ENCODE results near the gene TIMP2.

The TIMP2 gene, protein sequence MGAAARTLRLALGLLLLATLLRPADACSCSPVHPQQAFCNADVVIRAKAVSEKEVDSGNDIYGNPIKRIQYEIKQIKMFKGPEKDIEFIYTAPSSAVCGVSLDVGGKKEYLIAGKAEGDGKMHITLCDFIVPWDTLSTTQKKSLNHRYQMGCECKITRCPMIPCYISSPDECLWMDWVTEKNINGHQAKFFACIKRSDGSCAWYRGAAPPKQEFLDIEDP

DNA sequence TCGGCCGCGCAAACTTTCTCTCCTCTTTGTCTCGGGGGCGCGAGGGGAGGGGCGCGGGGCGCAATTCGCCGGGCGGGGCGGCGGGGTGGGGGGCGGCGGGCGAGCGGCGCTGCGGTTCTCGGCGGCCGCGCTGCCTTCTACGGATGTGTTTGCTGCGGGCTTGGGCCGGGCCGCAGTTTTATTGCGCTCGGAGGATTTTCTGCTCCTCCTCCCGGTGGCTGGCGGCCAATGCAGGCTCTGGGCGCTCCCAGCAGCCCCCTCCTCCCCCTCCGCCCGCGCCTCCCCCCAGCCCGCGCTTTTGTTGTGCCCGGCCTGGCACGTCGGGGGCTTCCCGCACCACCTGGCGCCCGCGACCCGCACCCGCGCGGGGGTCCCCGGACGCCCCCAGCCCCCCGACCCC is at the start of gene TIMP2:
TSS of gene TIMP2 (minus strand) at position 154 of the 400 bp plus-strand sequence. CDS start 299 bp downstream, outside the sequence.
- TF ChIP-seq GATA2 (IDR thresholded peaks at IDR 0.05; ENCODE audit: low read depth, low read length) (no peak), GATA3 (IDR thresholded peaks at IDR 0.05; ENCODE audit: low read depth, low read length) (no peak)

DNA sequence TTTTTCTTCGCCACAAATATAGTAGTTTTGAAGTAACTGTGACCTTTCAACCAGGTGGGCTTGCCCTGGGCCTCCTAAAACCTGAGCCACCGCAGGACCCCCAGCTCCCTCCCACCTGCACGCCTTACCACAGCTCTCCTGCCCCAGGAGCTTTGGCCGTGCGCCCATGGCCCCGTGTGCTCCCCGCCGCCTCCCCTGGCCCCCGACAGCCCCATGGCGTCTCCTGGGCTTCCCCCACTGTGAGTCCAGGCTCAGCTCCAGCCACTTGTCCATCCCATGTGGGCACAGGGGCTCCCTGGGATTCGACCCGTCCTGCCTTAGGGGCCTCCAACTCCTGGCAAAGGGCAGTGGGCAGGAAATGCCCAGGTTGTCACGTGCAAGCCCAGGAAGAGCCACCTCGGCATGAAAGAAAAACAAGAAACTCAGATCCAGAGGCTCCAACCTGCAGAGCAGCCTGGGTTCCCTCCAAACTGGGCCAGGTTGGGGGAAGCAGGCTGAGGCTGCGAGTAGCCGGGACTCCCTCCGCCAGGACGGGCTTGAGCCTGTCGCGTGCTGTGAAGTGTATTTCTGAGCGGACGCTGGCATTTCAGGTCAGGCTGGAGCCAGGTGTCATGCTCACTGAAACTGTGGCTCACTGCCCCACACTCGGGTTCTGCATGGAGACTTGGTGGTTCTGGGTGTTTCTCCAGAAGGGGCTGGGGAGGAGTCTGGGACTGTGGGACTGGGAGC is 48.8 kb upstream of the TIMP2 start:
- no peak for TF ChIP-seq GATA2 (IDR thresholded peaks at IDR 0.05; ENCODE audit: low read depth, low read length)
- TF ChIP-seq GATA3 (IDR thresholded peaks at IDR 0.05; ENCODE audit: low read depth, low read length): no peak

DNA sequence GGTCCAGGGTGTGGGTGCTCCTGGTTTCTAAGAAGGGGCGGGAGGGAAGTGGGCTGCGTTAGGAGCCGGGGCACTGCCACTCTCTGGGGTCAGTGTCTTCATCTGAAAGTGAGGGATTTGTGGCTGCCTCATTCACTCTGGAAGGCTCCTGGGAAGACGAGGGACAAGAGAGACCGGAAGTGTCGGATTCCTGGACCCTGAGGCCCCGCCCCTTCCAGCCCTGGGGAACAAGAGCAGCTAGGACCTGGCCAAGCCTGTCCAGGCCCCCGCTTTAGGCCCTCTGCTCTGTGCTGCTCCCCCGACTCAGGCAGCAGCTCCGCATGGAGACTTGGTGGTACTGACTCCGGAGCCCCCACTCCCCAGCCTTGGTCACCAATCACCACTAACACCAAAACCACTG is 48.0 kb upstream of the TIMP2 start:
- TF ChIP-seq GATA2 (IDR thresholded peaks at IDR 0.05; ENCODE audit: low read depth, low read length) (no peak), GATA3 (IDR thresholded peaks at IDR 0.05; ENCODE audit: low read depth, low read length) (no peak)

DNA sequence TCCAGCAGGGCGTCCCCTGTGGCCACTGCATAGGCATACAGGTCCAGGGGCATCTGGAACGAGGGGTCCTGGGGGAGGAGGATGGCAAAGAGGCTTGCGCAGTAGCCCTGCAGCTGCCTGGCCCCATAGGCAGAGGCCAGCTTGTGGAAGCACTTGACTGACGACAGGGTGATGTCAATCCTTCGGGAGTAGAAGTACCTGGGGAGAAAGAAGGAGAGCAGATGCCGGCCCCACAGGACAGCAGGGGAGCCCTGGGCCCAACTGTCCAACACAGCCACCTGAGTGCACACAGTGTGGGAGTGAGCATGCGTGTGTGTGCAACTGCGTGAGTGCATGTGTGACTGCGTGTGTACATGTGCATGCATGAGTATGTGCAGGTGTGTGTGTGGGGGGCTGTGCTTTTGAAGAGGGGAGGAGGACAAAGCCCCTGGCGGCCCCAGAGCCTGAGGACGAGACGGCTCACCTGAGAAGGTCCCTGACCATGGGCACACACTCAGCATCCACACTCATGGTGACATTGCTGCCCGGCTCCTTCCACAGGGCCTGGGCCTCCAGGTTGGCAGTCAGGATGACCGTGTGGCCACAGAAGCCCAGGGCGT is 47.4 kb upstream of the TIMP2 start:
- TF ChIP-seq GATA2 (IDR thresholded peaks at IDR 0.05; ENCODE audit: low read depth, low read length) (no peak), GATA3 (IDR thresholded peaks at IDR 0.05; ENCODE audit: low read depth, low read length) (no peak)

DNA sequence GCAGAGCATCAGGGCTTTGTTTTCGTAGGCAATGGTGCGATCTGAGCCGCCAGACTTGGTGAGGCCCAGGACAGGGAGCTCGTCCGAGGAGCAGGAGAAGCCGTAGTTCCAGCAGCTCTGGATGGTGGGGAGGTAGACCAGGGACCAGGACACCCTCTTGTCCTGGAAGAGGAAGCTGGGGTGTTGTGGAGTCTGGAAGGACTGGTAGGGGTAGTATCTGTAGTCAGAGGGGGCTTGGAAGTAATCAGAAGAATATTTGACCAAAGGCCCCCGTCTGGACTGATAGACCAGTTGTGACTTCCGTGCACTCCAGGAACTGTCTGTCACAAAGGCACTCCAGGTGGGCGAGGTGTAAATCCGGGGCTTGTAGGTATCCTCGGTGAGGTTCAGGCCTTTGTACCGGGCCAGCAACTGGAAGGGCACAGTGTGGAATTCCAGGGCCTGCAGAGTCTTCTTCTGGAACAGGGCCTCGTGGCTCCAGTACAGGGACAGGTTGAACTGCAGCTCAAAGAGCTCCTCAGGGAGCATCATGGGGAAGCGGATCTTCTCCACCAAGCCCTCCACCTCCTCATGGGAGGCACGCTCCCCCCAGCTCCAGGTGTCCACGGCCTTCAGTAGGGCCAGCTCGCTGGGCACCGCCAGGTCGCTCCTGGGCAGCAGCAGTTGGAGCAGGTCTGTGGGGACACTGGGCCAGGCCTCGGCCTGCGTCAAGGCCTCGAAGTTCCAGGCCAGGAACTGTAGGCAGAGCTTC is 46.7 kb upstream of the TIMP2 start:
- TF ChIP-seq GATA3 (IDR thresholded peaks at IDR 0.05; ENCODE audit: low read depth, low read length) (no peak), GATA2 (IDR thresholded peaks at IDR 0.05; ENCODE audit: low read depth, low read length) (no peak)

DNA sequence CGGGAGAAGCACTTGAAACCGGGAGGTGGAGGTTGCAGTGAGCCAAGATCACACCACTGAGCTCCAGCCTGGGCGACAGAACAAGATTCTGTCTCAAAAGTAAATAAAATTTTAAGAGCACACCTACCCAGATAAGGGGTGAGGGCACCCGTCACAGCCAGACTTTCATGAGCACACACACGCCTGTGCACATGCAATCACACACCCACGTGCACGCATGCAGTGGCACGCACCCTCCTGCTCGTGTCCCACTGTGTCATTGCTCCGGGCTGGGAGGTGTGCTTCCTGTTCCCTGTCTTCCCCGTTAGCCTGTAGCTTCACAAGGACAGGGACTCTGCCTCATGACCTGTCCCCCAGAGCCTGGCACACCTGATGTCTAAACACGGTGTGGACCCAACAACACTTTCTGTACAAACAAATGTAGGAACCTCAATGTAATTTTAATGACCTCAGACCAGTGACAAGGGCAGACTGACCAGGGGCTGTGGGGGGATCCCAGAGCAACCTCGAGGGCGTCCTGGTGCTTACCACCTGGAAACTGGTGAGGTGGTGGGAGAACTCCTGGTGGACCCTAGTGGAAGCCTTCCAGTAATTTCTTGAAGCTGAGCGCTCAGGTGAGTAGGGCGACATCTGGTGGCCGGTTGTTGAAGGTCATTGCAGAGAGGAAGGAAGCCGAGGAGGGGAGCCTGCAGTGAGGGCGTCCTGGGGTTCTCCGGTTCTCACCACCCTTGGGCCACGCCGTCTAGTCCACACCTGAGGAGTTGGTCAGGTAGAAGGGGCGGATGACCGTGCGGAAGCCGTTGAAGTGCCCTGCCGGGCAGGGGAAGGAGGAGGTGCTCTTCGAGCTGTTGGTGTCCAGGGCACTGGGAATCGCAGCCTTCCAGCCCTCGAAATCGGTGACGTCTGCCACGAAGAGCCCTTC is 45.9 kb upstream of the TIMP2 start:
- TF ChIP-seq GATA3 (IDR thresholded peaks at IDR 0.05; ENCODE audit: low read depth, low read length) (no peak), GATA2 (IDR thresholded peaks at IDR 0.05; ENCODE audit: low read depth, low read length) (no peak)

DNA sequence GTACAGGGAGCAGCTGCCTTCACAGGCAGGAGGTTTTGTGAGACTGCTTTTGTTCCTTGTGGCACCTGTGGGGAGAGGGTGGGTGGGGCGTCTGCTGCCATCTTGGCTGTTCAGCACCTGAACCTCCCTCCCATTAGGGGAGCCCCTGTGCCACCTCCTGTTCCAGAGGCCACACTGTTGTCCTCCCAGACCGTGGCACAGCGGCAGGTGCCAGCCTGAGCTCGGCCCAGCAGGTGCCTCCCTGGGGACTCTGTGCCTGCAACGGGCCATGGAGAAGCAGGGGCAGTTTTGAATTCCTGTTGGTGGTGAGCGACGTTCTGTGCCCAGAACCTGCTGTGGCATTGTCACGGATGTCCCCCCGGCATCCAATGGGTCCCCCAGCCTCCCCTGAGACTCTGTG is 44.7 kb upstream of the TIMP2 start:
- TF ChIP-seq GATA3 (IDR thresholded peaks at IDR 0.05; ENCODE audit: low read depth, low read length) (no peak), GATA2 (IDR thresholded peaks at IDR 0.05; ENCODE audit: low read depth, low read length) (no peak)

DNA sequence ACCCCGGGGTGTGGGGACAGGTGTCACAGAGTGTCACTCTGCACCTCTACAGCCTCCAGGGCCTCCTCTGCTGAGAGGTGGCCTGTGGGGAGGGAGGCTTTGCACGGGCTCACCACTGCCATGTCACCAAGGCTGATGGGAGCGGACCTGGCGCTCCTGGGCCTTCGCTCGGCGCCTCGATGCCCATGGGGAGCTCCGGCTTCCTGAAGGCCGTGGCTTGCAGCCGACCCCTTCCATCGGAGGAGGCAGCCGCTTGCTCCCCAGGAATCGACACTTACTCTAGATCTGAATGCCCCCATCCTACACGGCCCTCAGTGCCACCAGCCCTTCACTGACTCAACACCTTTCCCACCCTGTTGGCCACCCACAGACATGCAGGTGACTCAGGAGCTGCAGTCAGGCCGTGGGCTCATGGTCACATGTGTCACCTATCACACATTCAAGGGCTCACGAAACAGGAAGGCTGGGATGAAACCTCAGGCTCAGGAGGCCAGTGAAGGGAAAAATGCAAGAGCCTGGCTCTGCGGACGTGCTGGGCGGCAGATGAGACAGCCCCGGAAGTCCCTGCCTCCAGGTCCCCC is 42.7 kb upstream of the TIMP2 start:
- TF ChIP-seq GATA3 (IDR thresholded peaks at IDR 0.05; ENCODE audit: low read depth, low read length): no peak
- no peak for TF ChIP-seq GATA2 (IDR thresholded peaks at IDR 0.05; ENCODE audit: low read depth, low read length)

DNA sequence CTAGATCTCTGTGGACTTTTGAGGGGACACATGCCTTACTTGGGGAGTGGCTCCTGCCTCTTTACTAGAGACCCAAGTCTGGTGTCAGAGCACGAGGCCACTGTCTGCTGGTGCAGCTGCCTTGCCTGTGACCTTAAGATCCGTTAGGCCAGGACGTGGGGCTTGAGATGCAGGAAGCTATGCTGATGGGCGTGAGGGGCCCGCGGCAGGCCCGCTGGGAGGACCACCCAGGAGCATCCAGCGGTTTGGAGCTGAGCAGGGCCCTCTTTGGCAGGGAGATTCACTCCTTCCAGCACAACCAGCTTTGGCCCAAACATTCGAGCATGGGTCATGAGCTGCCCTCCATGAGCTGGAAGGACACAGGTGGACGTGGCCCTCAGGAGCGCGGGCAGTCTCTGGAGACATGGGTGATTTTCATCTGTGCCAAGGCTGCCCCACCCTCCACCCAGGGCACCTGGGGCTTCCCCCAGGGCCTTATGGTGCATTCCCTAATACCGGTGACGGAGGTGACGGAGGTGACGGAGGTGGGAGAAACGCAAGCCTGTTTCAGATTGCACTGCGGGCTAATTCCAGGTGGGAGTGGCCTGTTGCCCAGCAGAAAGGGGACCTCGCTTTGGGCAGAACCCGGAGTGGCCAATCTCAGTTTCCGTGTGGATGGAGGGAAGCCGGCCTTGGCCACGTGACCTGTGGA is 41.9 kb upstream of the TIMP2 start:
- TF ChIP-seq GATA3 (IDR thresholded peaks at IDR 0.05; ENCODE audit: low read depth, low read length): no peak
- no peak for TF ChIP-seq GATA2 (IDR thresholded peaks at IDR 0.05; ENCODE audit: low read depth, low read length)

DNA sequence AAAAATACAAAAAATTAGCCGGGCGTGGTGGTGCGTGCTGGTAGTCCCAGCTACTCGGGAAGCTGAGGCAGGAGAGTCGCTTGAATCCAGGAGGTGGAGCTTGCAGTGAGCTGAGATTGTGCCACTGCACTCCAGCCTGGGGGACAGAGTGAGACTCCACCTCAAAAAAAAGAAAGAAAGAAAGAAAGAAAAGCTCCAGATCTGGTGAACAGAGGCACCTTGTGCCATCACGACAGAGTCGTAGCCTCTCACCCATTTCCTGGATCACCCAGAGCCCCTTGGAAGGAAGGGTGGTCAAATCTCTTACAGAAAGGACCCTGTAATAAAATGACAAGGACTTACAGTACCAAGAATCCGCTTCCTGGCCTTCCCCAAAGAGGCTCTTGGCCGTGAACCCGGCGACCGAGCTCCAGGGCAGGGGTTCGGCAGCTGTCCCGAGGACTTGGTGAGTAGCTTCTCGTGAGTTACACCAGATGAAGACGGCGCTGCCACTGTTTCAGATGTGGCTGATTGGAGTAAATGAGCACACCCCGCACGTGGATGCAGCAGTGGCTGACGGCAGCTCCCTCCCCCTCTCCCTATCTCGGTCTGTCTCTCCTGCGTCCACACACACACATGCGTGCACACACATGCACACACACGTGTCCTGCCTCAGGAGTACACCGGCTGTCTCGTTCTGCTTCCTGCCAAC is 41.1 kb upstream of the TIMP2 start:
- TF ChIP-seq GATA2 (IDR thresholded peaks at IDR 0.05; ENCODE audit: low read depth, low read length) (no peak), GATA3 (IDR thresholded peaks at IDR 0.05; ENCODE audit: low read depth, low read length) (no peak)

DNA sequence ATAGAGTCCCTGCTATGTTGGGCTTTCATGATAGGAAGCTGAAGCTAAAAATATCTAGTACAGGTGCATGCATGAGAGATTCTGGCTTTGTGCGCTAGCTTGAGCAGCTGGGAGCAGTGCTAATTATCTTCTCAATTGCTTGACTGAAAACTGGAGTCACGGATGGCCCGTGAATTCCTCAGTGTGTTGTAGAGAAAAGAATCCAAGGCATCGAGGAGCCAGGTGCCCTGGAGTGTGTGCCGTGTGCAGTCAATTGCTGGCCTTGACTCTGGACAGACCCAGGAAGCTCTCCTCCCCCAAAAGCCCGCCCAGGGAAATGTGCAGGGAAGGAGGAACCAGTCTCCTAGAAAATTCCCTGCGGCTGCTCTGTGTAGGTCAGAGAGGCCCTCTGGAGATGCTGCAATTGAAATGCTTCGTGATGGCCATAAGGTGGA is 40.3 kb upstream of the TIMP2 start:
- TF ChIP-seq GATA2 (IDR thresholded peaks at IDR 0.05; ENCODE audit: low read depth, low read length): no peak
- TF ChIP-seq GATA3 (IDR thresholded peaks at IDR 0.05; ENCODE audit: low read depth, low read length): no peak

DNA sequence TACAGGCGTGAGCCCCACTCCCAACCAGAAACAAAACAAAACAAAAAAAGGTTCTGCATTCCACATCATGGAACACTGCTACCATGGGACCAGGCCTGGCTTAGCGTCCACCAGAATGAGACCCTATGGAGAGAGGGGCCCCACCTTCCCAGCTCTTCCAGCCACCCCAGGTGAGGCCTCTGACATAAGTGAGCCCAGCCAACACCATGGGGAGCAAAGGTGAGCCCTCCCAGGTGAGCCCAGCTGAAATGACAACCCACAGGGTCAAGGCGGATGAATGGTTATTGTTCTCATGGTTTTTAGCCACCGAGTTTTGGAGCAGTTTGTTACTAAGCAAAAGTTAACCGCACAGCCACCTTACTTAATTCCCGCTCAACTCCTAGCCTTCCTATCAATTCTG is 38.2 kb upstream of the TIMP2 start:
- no peak for TF ChIP-seq GATA3 (IDR thresholded peaks at IDR 0.05; ENCODE audit: low read depth, low read length)
- TF ChIP-seq GATA2 (IDR thresholded peaks at IDR 0.05; ENCODE audit: low read depth, low read length): no peak
